K562 (cell line): Measurements from ENCODE around the gene GLUL. TPM values are rescaled to one million over a fixed set of nuclear protein-coding genes. Genes with fewer than 3 reads are reported as not detected.

Experiments used
- ATAC-seq: fragments of 200-7000 bp; cut with Tn5 transposase; 3 replicates; pipeline ENCODE4 v1.9.1; 2020; ENCODE audit warnings: moderate library complexity
- BruUV-seq: library from RNA; stranded (reverse); fragments of 400-500 nt; replicated peaks from 2 replicates; lab custom pipeline; 2021; lab: Mats Ljungman, UMichigan
- CTCF ChIA-PET: fragments of 300-600 bp; formaldehyde crosslinking; extraction: SDS; loops from one replicate; lab custom pipeline; 2021; ENCODE audit warnings: low intra/inter-chr PET ratio; lab: Yijun Ruan, JAX
- POLR2A ChIA-PET: fragments of 300-600, 350-650 bp; sonication (Branson Sonifier 250); formaldehyde crosslinking; extraction: SDS; loops from one replicate; lab custom pipeline; 2021; ENCODE audit warnings: antibody characterized with exemption, inconsistent platforms; lab: Yijun Ruan, JAX
- DNase-seq, 4 experiments: peaks; one replicate each; pipeline versions ENCODE4 v3.0.0 to v3.0.0-alpha.2; 2011 to 2018; ENCODE audit warnings: low spot score in 3 of 4, mixed read lengths in 3 of 4; ENCODE audit errors: extremely low read depth in 1 of 4
- FAIRE-seq: peaks from 2 replicates; lab custom pipeline; 2011; peaks lifted over from hg19 to GRCh38; lab: Jason Lieb, UNC
- H2AFZ ChIP-seq: 2 replicates; pipeline ENCODE4 v1.6.0; 2011; ENCODE audit warnings: low read depth, low read length, control low read depth, inconsistent platforms
- H3K27ac ChIP-seq: fragments of 200-600 bp; 3 replicates; pipeline ENCODE4 v1.8.0; 2011; ENCODE audit warnings: low read depth, mild to moderate bottlenecking, control low read depth, inconsistent platforms, low read length, moderate library complexity, mixed read lengths; ENCODE audit errors: extremely low read depth
- H3K27me3 ChIP-seq, 2 experiments: fragments of 300-600 bp in 1 of 2; 2 replicates in 1 of 2; 3 replicates in 1 of 2; pipeline versions ENCODE4 v1.6.0 to v1.8.0; 2011; ENCODE audit warnings: inconsistent platforms in 2 of 2, low read length in 2 of 2, mild to moderate bottlenecking in 1 of 2, mixed read lengths in 1 of 2, moderate library complexity in 1 of 2; ENCODE audit not compliant: control insufficient read depth in 2 of 2, insufficient read depth in 2 of 2
- H3K36me3 ChIP-seq: fragments of 300-600 bp; 3 replicates; pipeline ENCODE4 v1.8.0; 2011; ENCODE audit warnings: mild to moderate bottlenecking, low read length, inconsistent platforms; ENCODE audit not compliant: control insufficient read depth, insufficient read depth
- H3K4me1 ChIP-seq, 2 experiments: fragments of 200-600 bp in 1 of 2; replicated peaks in 1 of 2; 2 replicates in 1 of 2; 3 replicates in 1 of 2; pipeline versions ENCODE4 v1.5.1 to v1.8.0; 2011; ENCODE audit warnings: inconsistent platforms in 2 of 2, low read length in 2 of 2, mild to moderate bottlenecking in 1 of 2, mixed read lengths in 1 of 2, moderate library complexity in 1 of 2; ENCODE audit not compliant: control insufficient read depth in 2 of 2, insufficient read depth in 2 of 2
- H3K4me2 ChIP-seq: 2 replicates; pipeline ENCODE4 v1.6.1; 2011; ENCODE audit warnings: low read length, control low read depth, inconsistent platforms, mixed read lengths; ENCODE audit not compliant: insufficient read depth
- H3K4me3 ChIP-seq: fragments of 200-600 bp; sonication (generic), shearing (Covaris generic); 2 replicates; pipeline ENCODE4 v1.5.1; 2016; ENCODE audit warnings: control low read depth, inconsistent platforms
- H3K79me2 ChIP-seq: fragments of 200-600 bp; 3 replicates; pipeline ENCODE4 v1.8.0; 2011; ENCODE audit warnings: low read length, inconsistent platforms; ENCODE audit not compliant: control insufficient read depth, insufficient read depth
- H3K9ac ChIP-seq, 2 experiments: 2 replicates each; pipeline versions ENCODE4 v1.6.0 to v1.6.1; 2011; ENCODE audit warnings: low read depth in 2 of 2, low read length in 2 of 2, control low read depth in 1 of 2, inconsistent platforms in 1 of 2, mild to moderate bottlenecking in 1 of 2, mixed read lengths in 1 of 2; ENCODE audit not compliant: insufficient read depth in 1 of 2
- H3K9me1 ChIP-seq: one replicate; pipeline ENCODE4 v1.6.0; 2011; ENCODE audit warnings: inconsistent platforms, mild to moderate bottlenecking, low read length, moderate library complexity; ENCODE audit not compliant: control insufficient read depth, insufficient read depth
- H3K9me3 ChIP-seq: replicated peaks from 2 replicates; pipeline ENCODE4 v1.5.1; 2011; ENCODE audit warnings: low read depth, low read length, inconsistent platforms; ENCODE audit not compliant: control insufficient read depth, insufficient read depth
- H4K20me1 ChIP-seq: replicated peaks from 2 replicates; pipeline ENCODE4 v1.6.1; 2011; ENCODE audit warnings: low read length, inconsistent platforms, mixed read lengths; ENCODE audit not compliant: control insufficient read depth, insufficient read depth
- ASH1L ChIP-seq: fragments of 450-650 bp; IDR thresholded peaks from 2 replicates; pipeline ENCODE4 v1.6.1; 2018; ENCODE audit warnings: borderline replicate concordance, mild to moderate bottlenecking, low read depth; ENCODE audit not compliant: partially characterized antibody
- HDAC8 ChIP-seq: fragments of 450-650 bp; IDR thresholded peaks from 2 replicates; pipeline ENCODE4 v1.6.1; 2016; ENCODE audit warnings: mild to moderate bottlenecking, missing genetic modification characterization, moderate library complexity, missing compliant biosample characterization
- SP1 ChIP-seq: sonication (generic); formaldehyde crosslinking; IDR thresholded peaks from 2 replicates; pipeline ENCODE4 v1.8.1; 2022; ENCODE audit warnings: mild to moderate bottlenecking, missing genetic modification reagents
- WGBS: fragments of 100-300 bp; shearing (Covaris generic); methylation state at CpG from one replicate; pipeline ENCODE4 v1.1.6; 2016; ENCODE audit warnings: low coverage, mixed read lengths; ENCODE audit not compliant: insufficient coverage; ENCODE audit errors: missing lambda C conversion rate; 5-methylcytosine and 5-hydroxymethylcytosine counted together
- in situ Hi-C: fragments of 300-500 bp; cut with MboI; formaldehyde crosslinking; loops from 4 replicates; pipeline ENCODE4 v1.15.0; 2018; ENCODE audit warnings: inconsistent platforms, mixed read lengths
- intact Hi-C: fragments of 100-400 bp; cut with micrococcal nuclease; formaldehyde crosslinking; loops from 2 replicates; pipeline ENCODE4 v1.14.2; 2022
- polyA plus RNA-seq, 8 experiments: library from polyadenylated mRNA; depleted of rRNA in 4 of 8; stranded (reverse) in 5 of 8; unstranded in 3 of 8; fragments of >200 nt; fragmentation: Nextera tagmentation in 2 of 8; fragmentation: Illumina TruSeq in 1 of 8; extraction: Ambion mirVana in 2 of 8; extraction: Trizol in 1 of 8; gene quantifications; 2 replicates each; pipeline versions ENCODE4 v1.2.1 to v1.2.3, GENCODE V29; 2011 to 2014; ENCODE audit warnings: inconsistent platforms in 1 of 8, missing spikeins in 1 of 8
- total RNA-seq, 7 experiments: library from RNA; depleted of rRNA in 6 of 7; stranded (reverse); fragments of >200 nt in 6 of 7; fragmentation: Illumina TruSeq in 2 of 7; extraction: Trizol in 2 of 7; gene quantifications; 2 replicates each; pipeline versions ENCODE4 v1.2.1 to v1.2.3, GENCODE V29; 2011 to 2021; ENCODE audit warnings: low replicate concordance in 1 of 7
- TF ChIP-seq, protein P1 (sequence below): sonication (generic); formaldehyde crosslinking; IDR thresholded peaks from 2 replicates; pipeline ENCODE4 v1.8.0; 2023; ENCODE audit warnings: mild to moderate bottlenecking, missing genetic modification reagents

GLUL gene
- total and polyA plus RNA-seq, 9 of the 15 experiments (the other 6 are each of a cell fraction or from before 2014, with no cell fraction given), result 1,088 to 4,222 (median 1,338) TPM

DNA sequence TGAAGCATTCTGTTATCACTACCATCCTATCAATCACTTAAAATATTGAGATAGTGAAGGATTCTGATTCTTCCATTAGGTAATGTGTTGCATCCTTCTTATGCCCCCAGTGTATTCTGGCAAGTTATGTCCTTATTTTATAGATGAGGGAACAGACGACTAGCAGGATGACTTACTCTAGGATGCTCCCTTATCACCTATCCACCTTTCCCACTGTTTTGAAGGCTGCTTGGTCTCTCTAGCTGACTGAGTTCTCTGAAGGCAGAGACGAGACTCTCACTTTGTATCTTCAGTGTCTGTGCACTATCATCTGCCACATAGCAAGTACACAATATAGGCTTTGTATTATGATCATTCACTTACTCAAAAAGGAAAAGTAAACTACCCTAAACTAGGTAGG, 4.0 kb downstream of the GLUL start:
- ATAC-seq (no peak), FAIRE-seq (no peak), DNase-seq (no peak)
- BruUV-seq, result no TSS peak
- Histone ChIP-seq H3K27me3 (no peaks in the 10 kb centered on the region), H2AFZ (no peak overlapping the region), H3K79me2 (peaks cover 80% of the 10 kb centered on the region), H3K4me2 (peak overlapping the region; percentile 1; the same call in 1 of the 2 replicates), H3K9me1 (peaks cover 27% of the 10 kb centered on the region), H3K4me3 (no peak overlapping the region), H3K36me3 (peaks cover 82% of the 10 kb centered on the region), H3K9ac (no peak overlapping the region), H4K20me1 (peaks cover 43% of the 10 kb centered on the region), H3K9me3 (no peaks in the 10 kb centered on the region), H3K4me1 (peaks cover 33 to 49% of the 10 kb centered on the region in 2 experiments; a peak in 4 of 5 replicates), H3K27ac (no peak overlapping the region)
- 61% methylated on average over 2 of the region's 2 CpGs for WGBS
- in situ Hi-C loops (no loop called here), intact Hi-C loops (no loop called here)
- TF ChIP-seq SP1 (0 out of 2 replicates have a peak, but pooled peaks have one; percentile 11), ASH1L (no peak), HDAC8 (tag) (no peak)
- TF ChIP-seq, protein P1, sequence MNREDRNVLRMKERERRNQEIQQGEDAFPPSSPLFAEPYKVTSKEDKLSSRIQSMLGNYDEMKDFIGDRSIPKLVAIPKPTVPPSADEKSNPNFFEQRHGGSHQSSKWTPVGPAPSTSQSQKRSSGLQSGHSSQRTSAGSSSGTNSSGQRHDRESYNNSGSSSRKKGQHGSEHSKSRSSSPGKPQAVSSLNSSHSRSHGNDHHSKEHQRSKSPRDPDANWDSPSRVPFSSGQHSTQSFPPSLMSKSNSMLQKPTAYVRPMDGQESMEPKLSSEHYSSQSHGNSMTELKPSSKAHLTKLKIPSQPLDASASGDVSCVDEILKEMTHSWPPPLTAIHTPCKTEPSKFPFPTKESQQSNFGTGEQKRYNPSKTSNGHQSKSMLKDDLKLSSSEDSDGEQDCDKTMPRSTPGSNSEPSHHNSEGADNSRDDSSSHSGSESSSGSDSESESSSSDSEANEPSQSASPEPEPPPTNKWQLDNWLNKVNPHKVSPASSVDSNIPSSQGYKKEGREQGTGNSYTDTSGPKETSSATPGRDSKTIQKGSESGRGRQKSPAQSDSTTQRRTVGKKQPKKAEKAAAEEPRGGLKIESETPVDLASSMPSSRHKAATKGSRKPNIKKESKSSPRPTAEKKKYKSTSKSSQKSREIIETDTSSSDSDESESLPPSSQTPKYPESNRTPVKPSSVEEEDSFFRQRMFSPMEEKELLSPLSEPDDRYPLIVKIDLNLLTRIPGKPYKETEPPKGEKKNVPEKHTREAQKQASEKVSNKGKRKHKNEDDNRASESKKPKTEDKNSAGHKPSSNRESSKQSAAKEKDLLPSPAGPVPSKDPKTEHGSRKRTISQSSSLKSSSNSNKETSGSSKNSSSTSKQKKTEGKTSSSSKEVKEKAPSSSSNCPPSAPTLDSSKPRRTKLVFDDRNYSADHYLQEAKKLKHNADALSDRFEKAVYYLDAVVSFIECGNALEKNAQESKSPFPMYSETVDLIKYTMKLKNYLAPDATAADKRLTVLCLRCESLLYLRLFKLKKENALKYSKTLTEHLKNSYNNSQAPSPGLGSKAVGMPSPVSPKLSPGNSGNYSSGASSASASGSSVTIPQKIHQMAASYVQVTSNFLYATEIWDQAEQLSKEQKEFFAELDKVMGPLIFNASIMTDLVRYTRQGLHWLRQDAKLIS (CRISPR knock-in tag), result 0 out of 2 replicates have a peak, but pooled peaks have one; percentile 42
- ChIA-PET CTCF (no interaction called here), POLR2A (interaction anchor here (0.6 to 8.0 kb wide), 21 partner anchors 6 to 308 kb away, joined by 3 to 137 read pairs (median 4); no protein-coding TSS in a partner anchor)
